ENCODE measurements around the gene SIDT1.

DNA sequence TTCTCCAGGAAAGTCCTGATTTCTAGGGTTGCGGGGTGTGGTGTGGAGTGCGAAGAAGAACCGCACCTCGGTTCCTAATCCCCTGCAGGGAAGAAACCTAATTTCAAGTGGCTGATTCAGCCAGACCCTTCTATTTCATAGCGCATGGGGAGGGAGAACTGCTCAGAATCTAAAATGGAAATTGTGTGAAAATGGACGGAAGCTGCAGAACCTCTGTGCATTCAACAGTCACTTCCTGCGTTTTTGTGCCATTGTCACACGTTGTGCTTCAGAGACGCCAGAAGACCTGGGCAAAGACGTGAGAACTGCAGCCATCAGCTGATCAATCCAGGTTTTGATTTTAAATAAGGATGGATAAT lies 1.2 kb downstream of the SIDT1 start:
- TF ChIP-seq CTCF (IDR thresholded peaks at IDR 0.05; ENCODE audit: low read depth, low read length), result no peak
- no peak for TF ChIP-seq EZH2phosphoT487 (IDR thresholded peaks at IDR 0.05; ENCODE audit: low read depth)
